Measurements from ENCODE around the gene RABGAP1.

Gene RABGAP1

GRCh38 chr9:123046406-123047195, 105.8 kb downstream of the RABGAP1 start:
- no peak for DNase-seq (ENCODE audit: low read depth in 2 of 2)

DNA sequence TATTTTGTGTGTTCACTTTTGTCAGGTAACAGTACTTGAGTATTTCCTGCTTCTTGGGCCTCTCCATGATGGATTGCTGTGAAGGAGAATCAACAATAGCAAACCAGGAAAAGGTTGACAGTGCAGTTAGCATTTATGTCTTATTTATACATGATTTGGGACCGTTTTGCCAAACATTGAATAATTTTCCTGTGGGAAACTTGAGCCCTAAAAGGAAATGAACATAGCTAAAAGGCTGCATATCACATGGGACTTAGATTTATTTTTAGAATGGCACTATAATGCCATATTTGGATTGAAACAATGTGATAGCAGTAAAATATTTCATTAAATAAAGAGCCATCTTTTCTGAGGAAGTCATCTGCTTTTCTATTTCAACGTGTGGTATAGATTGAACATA, 107.9 kb downstream of the RABGAP1 start:
- no peak for DNase-seq (ENCODE audit: low read depth in 2 of 2)

DNA sequence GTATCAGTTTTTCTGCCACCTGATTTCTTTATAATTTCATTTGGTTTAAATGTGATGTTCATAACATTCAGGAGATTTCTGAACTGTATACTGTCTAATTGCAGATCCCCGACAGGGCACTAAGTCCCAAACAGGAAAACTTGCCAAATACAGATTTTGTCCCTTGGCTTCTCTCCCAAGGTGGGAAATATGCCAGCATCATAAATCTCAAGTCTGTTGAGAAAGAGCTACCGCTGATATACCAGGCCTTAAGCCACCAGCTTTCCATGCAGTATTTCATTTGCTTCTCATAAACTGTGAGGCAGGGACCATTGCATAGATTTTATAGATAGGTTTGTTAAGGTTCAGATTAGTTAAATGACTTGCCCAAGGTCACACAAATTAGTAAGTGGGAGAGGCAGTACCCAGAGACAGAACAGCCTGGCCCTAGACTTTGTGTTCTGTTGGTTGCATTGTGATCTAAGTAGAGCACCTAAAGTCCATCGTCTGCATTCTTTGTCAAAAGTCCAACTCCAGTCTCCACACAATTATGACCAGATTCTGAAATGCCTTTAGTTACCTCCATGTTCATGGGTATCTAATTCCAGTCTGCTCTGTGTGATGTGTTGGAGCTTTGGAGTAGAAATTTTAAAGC, 108.9 kb downstream of the RABGAP1 start:
- no peak for DNase-seq (ENCODE audit: low read depth in 2 of 2)

GRCh38 chr9:123053046-123053445, 112.2 kb downstream of the RABGAP1 start:
- no peak for DNase-seq (ENCODE audit: low read depth in 2 of 2)

DNA sequence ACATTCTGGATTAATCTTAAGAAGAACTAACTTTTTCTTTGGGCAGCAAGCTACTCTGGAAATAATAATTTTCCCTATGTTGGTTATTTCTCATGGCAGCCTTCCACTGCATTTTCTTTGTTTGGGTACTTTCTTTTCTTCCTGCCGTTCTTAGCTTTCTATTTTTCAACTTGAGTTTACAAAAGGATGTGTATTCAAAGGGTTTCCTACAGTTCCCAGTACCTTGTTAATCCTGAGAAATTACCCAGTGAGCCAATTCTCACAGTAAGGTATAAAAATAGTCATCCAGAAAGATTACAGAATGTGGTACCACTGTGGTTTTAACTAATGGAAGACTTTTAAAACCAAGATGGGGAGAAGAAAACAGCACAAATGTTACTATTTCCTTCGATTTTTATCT, 112.9 kb downstream of the RABGAP1 start:
- no peak for DNase-seq (ENCODE audit: low read depth in 2 of 2)

GRCh38 chr9:123058834-123059233, 118.0 kb downstream of the RABGAP1 start:
- no peak for DNase-seq (ENCODE audit: low read depth in 2 of 2)

GRCh38 chr9:123059472-123060220, 118.8 kb downstream of the RABGAP1 start:
- no peak for DNase-seq (ENCODE audit: low read depth in 2 of 2)

- no peak for DNase-seq (ENCODE audit: low read depth in 2 of 2)
Measured at GRCh38 chr9:123061216-123061615, 120.4 kb downstream of the RABGAP1 start.

GRCh38 chr9:123062351-123063176, 121.7 kb downstream of the RABGAP1 start:
- DNase-seq (ENCODE audit: low read depth in 2 of 2) = no peak

DNA sequence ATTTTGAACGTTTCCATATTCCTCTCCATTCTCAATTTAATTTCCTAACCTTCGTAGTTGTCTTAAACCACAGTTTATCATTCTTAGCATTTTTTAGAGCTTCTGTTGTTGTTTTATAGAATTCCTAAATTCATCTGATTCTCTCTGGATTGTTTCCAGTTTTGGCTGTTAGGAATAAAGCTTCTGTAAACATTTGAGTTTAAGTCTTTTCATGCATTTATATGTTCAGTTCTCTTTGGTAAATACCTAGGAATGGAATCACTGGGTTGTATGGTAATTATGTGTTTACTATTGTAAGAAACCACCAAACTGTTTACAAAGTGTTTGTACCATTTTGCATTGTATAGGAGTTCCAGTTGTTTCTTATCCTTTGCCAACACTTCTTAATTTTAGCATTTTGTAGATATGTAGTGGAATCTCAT, 122.4 kb downstream of the RABGAP1 start:
- DNase-seq (ENCODE audit: low read depth in 2 of 2) = no peak

- no peak for DNase-seq (ENCODE audit: low read depth in 2 of 2)
Measured at GRCh38 chr9:123063896-123064295, 123.1 kb downstream of the RABGAP1 start.

GRCh38 chr9:123064716-123065115, 123.9 kb downstream of the RABGAP1 start:
- DNase-seq (ENCODE audit: low read depth in 2 of 2) = no peak

GRCh38 chr9:123065196-123065595, 124.4 kb downstream of the RABGAP1 start:
- no peak for DNase-seq (ENCODE audit: low read depth in 2 of 2)

- DNase-seq (ENCODE audit: low read depth in 2 of 2) = no peak
Measured at GRCh38 chr9:123067136-123067535, 126.3 kb downstream of the RABGAP1 start.

DNA sequence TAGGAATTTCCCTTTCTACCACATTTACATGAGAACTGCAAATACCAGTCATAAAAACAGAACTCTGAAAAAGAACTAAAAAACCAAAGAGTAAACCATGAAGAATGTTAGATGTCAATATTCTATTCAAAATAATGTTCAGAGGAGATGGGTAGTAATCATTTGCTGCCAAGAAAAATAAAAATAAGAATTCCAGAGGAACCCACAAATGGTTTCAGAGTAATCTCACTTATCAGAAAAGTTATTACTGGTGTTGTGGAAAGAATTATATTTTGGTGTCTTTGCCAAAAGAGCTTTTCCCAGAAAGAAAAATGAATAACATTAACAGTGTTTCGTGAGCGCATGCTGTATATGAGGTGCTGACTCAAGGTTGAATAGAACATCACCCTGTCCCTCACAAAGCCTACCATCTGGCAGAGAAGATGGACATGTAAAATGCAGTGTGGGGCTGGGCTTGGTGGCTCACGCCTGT, 128.2 kb downstream of the RABGAP1 start:
- no peak for DNase-seq (ENCODE audit: low read depth in 2 of 2)

GRCh38 chr9:123070198-123070597, 129.4 kb downstream of the RABGAP1 start:
- no peak for DNase-seq (ENCODE audit: low read depth in 2 of 2)

- DNase-seq (ENCODE audit: low read depth in 2 of 2) = no peak
Measured at GRCh38 chr9:123072407-123072995, 131.7 kb downstream of the RABGAP1 start.

DNA sequence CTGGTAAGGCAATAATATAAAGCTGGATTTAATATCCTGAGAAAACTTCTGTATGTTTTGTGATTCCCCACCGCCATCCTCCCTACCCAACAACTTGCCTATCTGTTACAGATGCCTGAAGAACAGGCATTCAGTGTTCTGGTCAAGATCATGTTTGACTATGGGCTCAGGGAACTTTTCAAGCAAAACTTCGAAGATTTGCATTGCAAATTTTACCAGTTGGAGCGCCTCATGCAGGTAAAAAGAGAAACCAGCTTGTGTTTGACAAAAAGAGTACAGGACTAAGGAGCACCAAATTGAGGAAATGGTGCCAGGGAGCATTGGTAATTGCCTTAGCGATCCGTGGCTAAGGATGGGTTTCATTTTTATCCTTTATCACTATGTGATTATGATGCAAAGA, 132.6 kb downstream of the RABGAP1 start:
- no peak for DNase-seq (ENCODE audit: low read depth in 2 of 2)

DNA sequence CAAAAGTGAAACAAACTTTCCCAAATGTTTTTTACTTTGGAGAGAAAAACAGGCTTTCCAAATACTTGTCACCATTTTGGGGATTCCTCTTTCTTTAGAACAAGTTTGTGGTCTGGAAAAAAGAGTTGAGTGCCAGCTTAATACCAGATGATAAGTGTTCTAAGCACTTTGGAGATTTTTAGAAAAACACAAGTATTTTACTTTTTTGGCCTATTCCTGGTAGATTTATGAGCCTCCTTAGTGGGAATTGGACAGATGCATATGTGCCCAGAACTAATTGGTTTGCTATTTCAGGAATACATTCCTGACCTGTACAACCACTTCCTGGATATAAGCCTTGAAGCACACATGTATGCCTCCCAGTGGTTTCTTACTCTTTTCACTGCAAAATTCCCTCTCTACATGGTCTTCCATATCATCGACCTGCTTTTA, 133.2 kb downstream of the RABGAP1 start:
- DNase-seq (ENCODE audit: low read depth in 2 of 2) = no peak

DNA sequence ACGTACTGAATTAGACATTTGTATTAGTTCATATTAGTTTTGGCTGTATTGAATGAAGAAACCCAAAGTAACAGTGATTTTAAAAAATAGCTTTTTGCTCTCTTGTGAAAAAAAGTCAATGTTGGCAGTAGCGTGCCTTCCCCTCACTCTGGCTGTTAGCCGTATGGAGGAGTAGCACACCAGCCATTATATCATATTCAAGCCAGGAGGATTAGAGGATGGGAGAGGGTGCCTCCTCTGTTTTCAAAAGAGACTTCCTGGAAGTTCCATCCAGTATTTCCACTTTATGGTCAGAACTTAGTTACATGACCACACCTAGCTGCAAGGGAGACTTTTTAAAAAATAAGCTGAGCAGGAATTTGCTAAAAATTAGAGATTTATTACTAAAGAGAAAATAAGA, 133.8 kb downstream of the RABGAP1 start:
- no peak for DNase-seq (ENCODE audit: low read depth in 2 of 2)

- no peak for DNase-seq (ENCODE audit: low read depth in 2 of 2)
Measured at GRCh38 chr9:123080444-123080843, 139.6 kb downstream of the RABGAP1 start.

Measured in stimulated activated CD8-positive, alpha-beta memory T cell treated with anti-CD3 and anti-CD28 coated beads, Interleukin-2, amount 100 ng/mL, for 1 hour (primary cell).